Ovary (tissue), 3 donors: Measurements from ENCODE around the gene SRSF12.
A peak's percentile ranks its signal among the peaks of the same experiment; 100 is the strongest.

Experiments used
- EP300 ChIP-seq: sonication (generic); formaldehyde crosslinking; IDR thresholded peaks from one replicate; pipeline ENCODE4 v1.6.1; 2017; ENCODE audit warnings: antibody characterized with exemption
- POLR2A ChIP-seq: fragments of 450-650 bp; IDR thresholded peaks from one replicate; pipeline ENCODE4 v1.6.1; 2017; ENCODE audit warnings: antibody characterized with exemption, mild to moderate bottlenecking, moderate library complexity
- TF ChIP-seq, protein P1 (sequence below), 3 donors: fragments of 450-650 bp in 2 of 3; fragments of 200-600 bp in 1 of 3; IDR thresholded peaks; one replicate each; pipeline versions ENCODE4 v1.5.1 to v1.8.0; 2016 to 2022; ENCODE audit warnings: antibody characterized with exemption in 3 of 3, mild to moderate bottlenecking in 1 of 3
- donor health status: DM: no; HTN: no; CAD: no.

DNA sequence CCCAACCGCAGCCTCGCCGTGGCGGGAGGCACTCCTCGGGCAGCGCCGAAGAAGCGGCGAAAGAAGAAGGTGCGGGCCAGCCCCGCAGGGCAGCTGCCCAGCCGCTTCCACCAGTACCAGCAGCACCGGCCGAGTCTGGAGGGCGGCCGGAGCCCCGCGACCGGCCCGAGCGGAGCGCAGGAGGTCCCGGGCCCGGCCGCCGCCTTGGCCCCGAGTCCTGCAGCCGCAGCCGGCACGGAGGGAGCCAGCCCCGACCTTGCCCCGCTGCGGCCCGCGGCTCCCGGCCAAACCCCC, 36.8 kb downstream of the SRSF12 start:
- TF ChIP-seq, protein P1, sequence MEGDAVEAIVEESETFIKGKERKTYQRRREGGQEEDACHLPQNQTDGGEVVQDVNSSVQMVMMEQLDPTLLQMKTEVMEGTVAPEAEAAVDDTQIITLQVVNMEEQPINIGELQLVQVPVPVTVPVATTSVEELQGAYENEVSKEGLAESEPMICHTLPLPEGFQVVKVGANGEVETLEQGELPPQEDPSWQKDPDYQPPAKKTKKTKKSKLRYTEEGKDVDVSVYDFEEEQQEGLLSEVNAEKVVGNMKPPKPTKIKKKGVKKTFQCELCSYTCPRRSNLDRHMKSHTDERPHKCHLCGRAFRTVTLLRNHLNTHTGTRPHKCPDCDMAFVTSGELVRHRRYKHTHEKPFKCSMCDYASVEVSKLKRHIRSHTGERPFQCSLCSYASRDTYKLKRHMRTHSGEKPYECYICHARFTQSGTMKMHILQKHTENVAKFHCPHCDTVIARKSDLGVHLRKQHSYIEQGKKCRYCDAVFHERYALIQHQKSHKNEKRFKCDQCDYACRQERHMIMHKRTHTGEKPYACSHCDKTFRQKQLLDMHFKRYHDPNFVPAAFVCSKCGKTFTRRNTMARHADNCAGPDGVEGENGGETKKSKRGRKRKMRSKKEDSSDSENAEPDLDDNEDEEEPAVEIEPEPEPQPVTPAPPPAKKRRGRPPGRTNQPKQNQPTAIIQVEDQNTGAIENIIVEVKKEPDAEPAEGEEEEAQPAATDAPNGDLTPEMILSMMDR (IDR thresholded peaks at IDR 0.05), result peak in 1 of 3 donors; percentile 26
- TF ChIP-seq POLR2A (no peak), EP300 (no peak)
